Suppressor macrophage (primary cell): ENCODE measurements around the gene CSRP1.
"Not testable (repeated sequence)": the region's sequence is repeated elsewhere in the genome, so short reads cannot be mapped to it uniquely, and the experiment has no call there.

Experiments
- DNase-seq, 4 experiments: peaks; one replicate each; pipeline ENCODE4 v3.0.0-alpha.2; 2020 to 2022
- total RNA-seq, 17 experiments: gene quantifications; one replicate each; lab custom pipeline; 2026; ENCODE audit warnings: mixed read lengths in 6 of 17, inconsistent platforms in 3 of 17; lab: John Stamatoyannopoulos, UW

CSRP1 gene
- 56.3 to 245 (median 136) reads per million in 17 experiments for total RNA-seq

GRCh38 chr1:201506557-201507359 is at the start of gene CSRP1:
CSRP1 (minus strand) TSS chr1:201507123; CDS start chr1:201496303, 10,820 bp downstream.
- peak; percentile 85 to 94 (median 90) for DNase-seq

GRCh38 chr1:201555593-201555945 is 48.6 kb upstream of the CSRP1 start:
- no peak for DNase-seq

DNA sequence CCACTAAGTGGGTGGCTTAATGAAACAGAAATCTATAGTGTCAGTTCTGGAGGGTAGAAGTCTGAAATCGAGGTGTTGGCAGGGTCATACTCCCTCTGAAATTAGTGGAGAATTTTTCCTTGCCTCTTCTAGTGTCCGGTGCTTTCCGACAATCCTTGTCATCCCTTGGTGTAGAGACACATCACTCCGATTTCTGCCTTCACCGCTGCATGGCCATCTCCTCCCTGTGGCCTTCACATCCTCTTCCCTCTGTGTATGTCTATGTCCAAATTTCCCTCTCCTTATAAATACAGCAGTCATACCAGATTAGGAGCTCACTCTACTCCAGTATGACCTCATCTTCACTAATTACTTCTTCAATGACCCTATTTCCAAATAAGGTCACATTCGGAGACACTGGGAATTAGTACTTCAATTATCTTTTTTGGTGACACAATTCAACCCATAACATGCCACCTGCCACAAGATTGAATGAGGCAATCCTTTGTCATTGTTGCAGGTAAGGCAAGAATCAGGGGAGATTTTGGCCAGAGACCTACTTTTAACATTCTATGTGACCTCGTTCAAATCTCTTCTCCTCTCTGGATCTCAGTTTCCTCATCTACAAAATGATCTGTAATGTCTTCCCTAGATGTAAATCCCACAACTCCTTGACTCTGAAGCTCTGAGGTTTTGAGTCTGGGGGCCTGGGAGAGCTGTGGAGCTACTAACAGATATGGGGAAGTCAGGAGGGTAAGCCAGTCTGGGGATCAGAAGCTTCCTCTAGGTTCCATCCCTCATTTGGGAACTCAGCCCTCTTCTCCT is 48.1 kb upstream of the CSRP1 start:
- DNase-seq = no peak

- DNase-seq = no peak
Measured at GRCh38 chr1:201554190-201554600, 47.3 kb upstream of the CSRP1 start.

- DNase-seq = peak in 3 of 4 experiments; percentile 17 to 55 (median 35)
Measured at GRCh38 chr1:201553496-201554189, 46.7 kb upstream of the CSRP1 start.

GRCh38 chr1:201552941-201553351 is 46.0 kb upstream of the CSRP1 start:
- DNase-seq = no peak

DNA sequence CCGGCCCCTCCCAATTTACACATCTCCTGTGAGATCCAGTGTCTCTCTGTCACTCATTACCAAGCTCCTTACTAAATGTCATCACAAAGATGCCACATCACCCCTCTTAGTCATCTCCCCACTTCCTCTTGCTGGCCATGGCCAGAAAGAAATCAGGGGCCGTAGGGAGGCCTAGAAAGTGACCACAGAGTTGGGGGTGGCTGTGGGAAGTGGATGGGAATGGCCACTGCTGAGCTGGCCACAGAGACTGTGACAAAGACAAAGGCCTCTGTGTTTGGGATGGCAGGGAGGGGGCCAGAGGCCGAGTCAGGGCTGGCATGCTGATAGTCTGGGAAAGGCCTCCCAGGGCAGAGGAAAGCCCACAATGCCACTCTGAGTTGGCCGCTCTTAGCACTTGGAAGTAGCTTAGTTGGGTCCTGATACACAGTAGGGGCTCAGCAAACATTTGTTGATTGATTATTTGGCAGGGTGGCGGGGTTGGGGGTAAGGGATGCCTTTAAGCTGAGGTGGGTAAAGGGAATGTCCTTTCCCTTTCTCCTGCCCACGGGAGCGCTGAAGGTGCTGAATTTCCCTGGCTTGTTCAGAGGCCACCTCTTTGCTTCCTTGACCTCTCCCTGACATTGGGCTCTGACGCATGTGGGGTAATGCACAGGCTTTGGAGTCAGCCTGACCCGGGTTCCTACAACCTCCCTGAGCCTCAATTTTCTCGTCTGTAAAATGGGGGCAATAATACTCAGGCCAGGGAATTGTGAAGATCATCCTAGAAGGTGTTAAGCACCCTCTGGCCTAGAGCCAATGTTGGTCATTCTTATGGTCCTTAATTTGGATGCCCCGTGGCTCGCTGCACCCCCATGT is 45.2 kb upstream of the CSRP1 start:
- peak; percentile 87 to 95 (median 88) for DNase-seq

DNA sequence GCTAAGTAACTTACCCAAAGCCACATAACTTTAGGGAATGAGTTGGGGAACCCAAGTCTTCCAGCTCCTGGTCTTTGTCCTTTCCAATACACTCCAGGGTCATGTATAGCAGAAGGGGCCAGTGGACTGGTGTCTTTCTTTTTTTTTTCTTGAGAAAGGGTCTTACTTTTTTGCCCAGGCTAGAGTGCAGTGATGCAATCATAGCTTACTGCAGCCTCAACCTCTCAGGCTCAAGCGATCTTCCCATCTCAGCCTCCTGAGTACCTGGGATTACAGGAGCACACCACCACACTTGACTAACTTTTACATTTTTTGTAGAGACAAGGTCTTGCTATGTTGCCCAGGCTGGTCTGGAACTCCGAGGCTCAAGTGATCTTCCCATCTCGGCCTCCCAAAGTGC is 44.2 kb upstream of the CSRP1 start:
- no peak for DNase-seq

DNA sequence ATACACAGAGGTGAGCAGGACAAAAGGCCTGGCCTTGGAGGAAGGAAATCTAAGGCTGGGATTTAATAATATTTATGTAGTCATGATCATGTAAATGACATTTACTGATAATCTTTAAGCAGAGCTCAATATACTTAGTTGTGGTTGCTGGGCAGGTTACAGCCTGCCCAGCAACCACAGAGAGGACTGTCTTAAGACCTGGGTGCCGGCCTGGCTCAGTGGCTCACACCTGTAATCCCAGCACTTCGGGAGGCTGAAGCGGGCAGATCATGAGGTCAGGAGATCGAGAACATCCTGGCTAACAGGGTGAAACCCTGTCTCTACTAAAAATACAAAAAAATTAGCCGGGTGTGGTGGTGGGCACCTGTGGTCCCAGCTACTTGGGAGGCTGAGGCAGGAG is 42.6 kb upstream of the CSRP1 start:
- not testable (repeated sequence) for DNase-seq

DNA sequence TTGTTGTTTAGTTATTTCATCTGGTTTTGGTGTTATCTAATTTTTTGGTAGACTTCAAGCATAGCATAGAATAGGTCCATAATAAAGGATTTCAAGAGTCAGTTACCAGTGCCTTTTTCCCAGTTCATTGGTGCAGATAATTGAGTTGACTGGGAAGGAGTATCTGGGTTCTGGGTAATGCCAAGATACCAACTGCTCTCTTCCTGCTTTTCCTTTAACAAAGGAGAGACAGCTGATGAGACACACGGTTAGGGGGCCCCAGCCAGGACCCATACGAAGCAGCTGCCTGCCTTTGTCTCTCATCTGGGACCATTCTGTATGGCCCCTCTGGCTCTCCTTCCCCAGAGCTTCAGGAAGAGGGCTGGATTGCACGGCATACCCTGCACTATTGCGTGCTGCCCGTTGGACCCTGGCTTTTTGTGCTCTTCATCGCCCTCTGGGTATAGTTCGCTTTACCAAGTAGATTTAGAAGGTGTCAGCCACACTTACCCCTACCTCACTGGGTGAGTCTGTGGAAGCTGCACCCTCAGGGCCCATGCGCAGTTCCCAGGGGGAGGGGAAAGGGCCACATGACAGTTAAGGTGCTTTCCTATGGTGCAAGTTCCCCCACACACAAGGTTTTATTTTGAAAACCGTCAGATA is 39.0 kb upstream of the CSRP1 start:
- DNase-seq = peak in 2 of 4 experiments; percentile 18 to 34

DNA sequence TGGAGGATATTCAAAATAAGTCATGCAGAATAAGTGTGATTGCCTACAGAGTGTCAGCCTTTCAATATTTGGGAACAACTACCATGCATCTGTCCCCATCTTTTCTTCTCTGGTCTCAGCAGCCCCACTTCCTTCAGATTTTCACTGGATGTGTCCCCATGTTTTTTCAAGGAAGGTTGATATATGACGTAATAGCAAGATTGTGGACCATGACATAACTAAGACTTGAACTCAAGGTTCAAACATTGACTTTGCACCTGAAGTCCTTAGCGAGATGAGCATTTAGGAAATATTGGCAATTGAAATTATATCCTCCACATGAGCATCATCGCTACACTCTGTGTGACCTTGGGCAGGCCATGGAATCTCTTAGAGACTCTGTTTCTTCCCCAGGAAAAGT is 37.8 kb upstream of the CSRP1 start:
- no peak for DNase-seq

- peak in 3 of 4 experiments; percentile 22 to 60 (median 59) for DNase-seq
Measured at GRCh38 chr1:201543871-201544642, 37.1 kb upstream of the CSRP1 start.

DNA sequence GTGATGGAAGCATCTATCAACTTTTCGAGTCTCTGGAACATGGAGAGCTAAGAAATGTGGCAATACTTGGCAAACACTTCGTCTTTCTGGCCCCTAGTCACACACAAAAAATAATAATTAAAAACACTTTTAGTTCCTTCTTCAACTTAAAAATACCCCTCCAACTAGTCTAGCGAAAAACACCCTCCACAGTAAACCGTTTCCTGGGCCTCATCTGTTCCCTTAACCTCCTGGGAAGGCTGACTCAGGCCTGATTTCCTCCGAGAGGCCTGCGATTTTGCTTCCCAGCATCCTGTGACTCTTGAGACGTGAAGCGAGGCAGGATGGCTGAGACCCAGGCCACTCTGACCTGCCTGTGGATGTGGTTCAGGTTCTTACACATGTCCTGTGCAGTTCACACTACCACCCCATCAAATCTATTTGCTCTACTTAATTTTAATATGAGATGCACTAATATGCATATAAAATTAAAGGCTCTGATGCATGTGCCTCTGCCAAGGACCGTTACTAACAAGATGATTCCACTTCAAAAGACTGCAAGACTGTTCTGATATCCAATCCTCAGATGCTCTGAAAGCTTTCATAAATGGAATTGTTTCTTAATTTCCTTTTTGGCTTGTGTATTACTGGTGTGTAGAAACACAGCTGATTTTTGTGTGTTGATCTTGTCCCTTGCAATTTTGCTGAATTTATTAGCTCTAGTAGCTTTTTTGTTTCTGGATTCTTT is 35.5 kb upstream of the CSRP1 start:
- peak; percentile 36 to 62 (median 55) for DNase-seq

DNA sequence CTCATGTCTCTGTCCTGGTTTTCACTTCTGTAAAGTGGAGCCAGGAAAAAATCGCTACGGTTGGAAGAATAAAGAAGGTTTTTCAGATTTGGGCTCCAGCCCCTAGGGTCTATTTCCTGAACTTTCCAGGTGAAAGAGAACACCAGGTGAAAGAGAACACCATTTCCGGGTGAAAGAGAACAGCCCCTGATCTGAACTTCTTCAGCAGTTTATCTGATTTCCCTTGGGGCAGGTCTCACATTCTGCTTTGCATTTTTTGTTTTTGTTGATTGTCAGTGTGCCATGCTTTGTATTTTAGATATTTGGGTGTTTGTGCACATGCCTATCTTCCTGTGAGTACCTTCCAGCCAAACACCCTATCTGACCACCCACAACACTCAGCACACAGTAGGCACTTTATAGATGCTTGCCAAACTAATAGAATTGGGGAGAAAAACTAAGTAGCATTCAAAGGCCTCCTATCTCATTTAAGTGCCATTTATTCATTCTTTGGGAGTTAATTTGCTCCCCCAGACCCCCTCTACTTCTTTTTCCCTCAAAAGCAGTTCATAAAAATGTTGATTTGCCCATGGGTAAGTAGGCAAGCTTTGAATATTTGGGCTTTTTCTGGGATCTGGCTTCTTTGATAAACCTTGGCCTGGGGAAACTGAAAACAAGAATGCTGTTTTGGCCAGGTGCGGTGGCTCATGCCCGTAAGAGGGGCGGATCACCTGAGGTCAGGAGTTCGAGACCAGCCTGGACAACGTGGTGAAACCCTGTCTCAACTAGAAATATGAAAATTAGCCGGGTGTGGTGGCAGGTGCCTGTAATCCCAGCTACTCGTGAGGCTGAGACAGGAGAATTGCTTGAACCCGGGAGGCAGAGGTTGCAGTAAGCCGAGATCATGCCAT is 34.2 kb upstream of the CSRP1 start:
- no peak for DNase-seq

- DNase-seq = peak; percentile 41 to 74 (median 68)
Measured at GRCh38 chr1:201539561-201540431, 32.9 kb upstream of the CSRP1 start.

DNA sequence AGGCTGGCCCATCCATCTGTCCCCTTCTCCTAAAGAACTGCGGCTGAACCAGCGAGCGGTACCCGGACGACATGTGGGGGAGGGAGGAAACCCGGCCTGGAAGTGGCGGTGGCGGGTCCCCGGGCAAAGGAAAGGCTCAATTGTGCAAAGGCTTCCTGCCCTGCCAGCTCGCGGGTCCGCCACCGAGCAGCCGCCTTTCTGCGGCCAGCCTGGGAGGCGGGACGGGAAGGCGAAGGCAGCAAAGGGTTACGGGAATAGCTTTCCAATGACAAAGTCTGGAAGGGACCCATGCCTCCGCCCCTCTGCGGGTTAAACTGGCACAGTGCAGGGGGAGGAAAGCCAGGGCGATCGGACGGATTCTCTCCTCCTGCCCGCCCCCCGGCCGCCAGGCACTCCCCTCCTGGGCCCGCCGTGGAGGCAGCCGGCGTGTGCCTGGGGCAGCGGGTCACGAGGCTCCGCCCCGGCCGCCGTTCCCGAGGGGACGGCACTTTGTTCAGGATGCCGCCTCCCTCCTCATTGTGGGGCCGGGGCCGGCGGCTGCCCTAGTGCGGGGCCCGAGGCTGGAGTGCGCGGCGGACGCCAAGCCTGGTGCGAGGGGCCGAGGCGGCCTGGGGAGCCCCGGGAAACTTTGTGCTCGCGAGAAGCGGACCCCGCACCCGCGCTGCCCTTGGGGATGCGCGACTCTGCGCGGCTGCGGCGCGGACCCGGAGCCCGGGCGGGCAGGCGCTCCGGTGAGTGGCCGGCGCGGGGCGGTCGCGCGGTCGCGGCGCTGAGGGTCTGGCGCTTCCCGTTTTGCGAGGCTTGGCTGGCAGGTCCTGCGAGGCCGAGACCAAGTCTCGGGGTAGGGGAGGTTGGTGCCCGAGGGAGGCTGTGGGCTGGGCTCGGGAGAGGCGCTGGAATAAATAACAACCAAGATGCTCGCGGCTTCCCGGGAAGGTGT is 32.0 kb upstream of the CSRP1 start, which contains the start of gene NAV1:
TSS of gene NAV1 (plus strand) at position 516 of the 940 bp plus-strand sequence. CDS start 83,758 bp downstream, outside the sequence.
- peak in 3 of 4 experiments; percentile 36 to 63 (median 48) for DNase-seq
